MM.1S (cell line): ENCODE measurements around the gene MACROD2.

ENCODE experiments used
- DNase-seq: peaks from one replicate; pipeline ENCODE4 v3.0.0-alpha.2; 2015
- H2AFZ ChIP-seq: fragments of 300-600 bp; sonication (generic); 2 replicates; pipeline ENCODE4 v1.6.0; 2016; ENCODE audit warnings: antibody characterized with exemption, low read length
- H3F3A ChIP-seq: fragments of 300-600 bp; sonication (generic); 2 replicates; pipeline ENCODE4 v1.6.1; 2016; ENCODE audit warnings: mild to moderate bottlenecking, antibody characterized with exemption, low read length, moderate library complexity, mixed read lengths; ENCODE audit not compliant: insufficient read depth
- H3K27ac ChIP-seq: fragments of 300-600 bp; sonication (generic); 2 replicates; pipeline ENCODE4 v1.5.1; 2016; ENCODE audit warnings: mild to moderate bottlenecking, low read length
- H3K27me3 ChIP-seq: fragments of 300-600 bp; sonication (generic); replicated peaks from 2 replicates; pipeline ENCODE4 v1.6.0; 2016; ENCODE audit warnings: low read length; ENCODE audit not compliant: insufficient read depth
- H3K36me3 ChIP-seq: fragments of 300-600 bp; sonication (generic); replicated peaks from 2 replicates; pipeline ENCODE4 v1.6.1; 2016; ENCODE audit warnings: mild to moderate bottlenecking, low read length, mixed read lengths; ENCODE audit not compliant: insufficient read depth
- H3K4me1 ChIP-seq: fragments of 300-600 bp; sonication (generic); 2 replicates; pipeline ENCODE4 v1.6.1; 2016; ENCODE audit warnings: low read length, mixed read lengths
- H3K4me2 ChIP-seq: fragments of 300-600 bp; sonication (generic); 2 replicates; pipeline ENCODE4 v1.6.0; 2016; ENCODE audit warnings: low read depth, low read length
- H3K4me3 ChIP-seq: fragments of 300-600 bp; sonication (generic); 2 replicates; pipeline ENCODE4 v1.5.1; 2016; ENCODE audit warnings: low read length, mixed read lengths
- H3K79me2 ChIP-seq: fragments of 300-600 bp; sonication (generic); 2 replicates; pipeline ENCODE4 v1.6.1; 2016; ENCODE audit warnings: mixed run types, low read length, mixed read lengths
- H3K9ac ChIP-seq: fragments of 300-600 bp; sonication (generic); 2 replicates; pipeline ENCODE4 v1.6.1; 2016; ENCODE audit warnings: low read length, mixed read lengths
- H3K9me2 ChIP-seq: fragments of 300-600 bp; sonication (generic); replicated peaks from 2 replicates; pipeline ENCODE4 v1.6.1; 2016; ENCODE audit warnings: mild to moderate bottlenecking, low read length, mixed read lengths; ENCODE audit not compliant: insufficient read depth
- H3K9me3 ChIP-seq: fragments of 300-600 bp; sonication (generic); replicated peaks from 2 replicates; pipeline ENCODE4 v1.6.1; 2016; ENCODE audit warnings: mild to moderate bottlenecking, low read length, mixed read lengths; ENCODE audit not compliant: insufficient read depth
- H4K20me1 ChIP-seq: fragments of 300-600 bp; sonication (generic); 2 replicates; pipeline ENCODE4 v1.6.1; 2016; ENCODE audit warnings: mild to moderate bottlenecking, low read length, moderate library complexity, mixed read lengths; ENCODE audit not compliant: insufficient read depth
- EZH2 ChIP-seq: fragments of 300-600 bp; sonication (generic); optimal IDR thresholded peaks from 2 replicates; pipeline ENCODE3; 2017; ENCODE audit warnings: low read depth, mild to moderate bottlenecking, antibody characterized with exemption, low read length, mixed read lengths
- EZH2phosphoT487 ChIP-seq: fragments of 300-600 bp; sonication (generic); IDR thresholded peaks from 2 replicates; pipeline ENCODE4 v1.6.1; 2018; ENCODE audit warnings: antibody characterized with exemption, low read length
- TF ChIP-seq, protein P1 (sequence below): fragments of 300-600 bp; sonication (generic); IDR thresholded peaks from 2 replicates; pipeline ENCODE4 v1.5.1; 2016; ENCODE audit warnings: antibody characterized with exemption, low read length, mixed read lengths

MACROD2 gene

GRCh38 chr20:14853079-14853478, 857.8 kb downstream of the MACROD2 start:
- Histone ChIP-seq H3K27ac (peak overlapping the region; percentile 17; the same call in 1 of the 2 replicates), H3K27me3 (no peaks in the 10 kb centered on the region), H3K4me2 (no peak overlapping the region), H3F3A (no peaks in the 10 kb centered on the region), H3K36me3 (no peaks in the 10 kb centered on the region), H4K20me1 (no peaks in the 10 kb centered on the region), H3K9me3 (no peaks in the 10 kb centered on the region), H3K79me2 (no peaks in the 10 kb centered on the region), H3K9ac (no peak overlapping the region), H3K9me2 (no peaks in the 10 kb centered on the region), H3K4me1 (no peaks in the 10 kb centered on the region), H3K4me3 (no peak overlapping the region), H2AFZ (no peak overlapping the region)
- DNase-seq: peak; percentile 45
- TF ChIP-seq EZH2phosphoT487: no peak
- TF ChIP-seq EZH2: no peak
- TF ChIP-seq, protein P1, sequence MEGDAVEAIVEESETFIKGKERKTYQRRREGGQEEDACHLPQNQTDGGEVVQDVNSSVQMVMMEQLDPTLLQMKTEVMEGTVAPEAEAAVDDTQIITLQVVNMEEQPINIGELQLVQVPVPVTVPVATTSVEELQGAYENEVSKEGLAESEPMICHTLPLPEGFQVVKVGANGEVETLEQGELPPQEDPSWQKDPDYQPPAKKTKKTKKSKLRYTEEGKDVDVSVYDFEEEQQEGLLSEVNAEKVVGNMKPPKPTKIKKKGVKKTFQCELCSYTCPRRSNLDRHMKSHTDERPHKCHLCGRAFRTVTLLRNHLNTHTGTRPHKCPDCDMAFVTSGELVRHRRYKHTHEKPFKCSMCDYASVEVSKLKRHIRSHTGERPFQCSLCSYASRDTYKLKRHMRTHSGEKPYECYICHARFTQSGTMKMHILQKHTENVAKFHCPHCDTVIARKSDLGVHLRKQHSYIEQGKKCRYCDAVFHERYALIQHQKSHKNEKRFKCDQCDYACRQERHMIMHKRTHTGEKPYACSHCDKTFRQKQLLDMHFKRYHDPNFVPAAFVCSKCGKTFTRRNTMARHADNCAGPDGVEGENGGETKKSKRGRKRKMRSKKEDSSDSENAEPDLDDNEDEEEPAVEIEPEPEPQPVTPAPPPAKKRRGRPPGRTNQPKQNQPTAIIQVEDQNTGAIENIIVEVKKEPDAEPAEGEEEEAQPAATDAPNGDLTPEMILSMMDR: no peak

DNA sequence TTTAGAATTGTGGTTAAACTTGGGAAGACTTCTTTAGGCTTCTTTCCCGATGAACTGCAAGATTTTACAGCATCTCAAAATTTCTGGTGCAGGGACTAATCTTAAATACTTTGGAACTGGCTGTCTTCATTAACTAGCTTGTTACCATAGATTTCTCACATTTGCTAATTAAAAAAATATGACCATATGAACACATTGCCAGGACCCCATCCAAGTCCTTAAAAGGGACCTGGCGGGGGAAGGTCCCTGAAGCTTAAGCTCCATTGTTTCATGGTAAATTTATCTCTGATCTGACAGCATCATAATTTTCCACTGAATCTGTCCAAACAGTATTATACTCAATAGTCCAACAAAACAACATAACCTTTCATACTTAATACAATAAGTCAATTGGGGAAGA, 859.9 kb downstream of the MACROD2 start:
- H3K27ac ChIP-seq: no peak overlapping the region
- H3K9me2 ChIP-seq: no peaks in the 10 kb centered on the region
- H3K27me3 ChIP-seq: no peaks in the 10 kb centered on the region
- H4K20me1 ChIP-seq: no peaks in the 10 kb centered on the region
- H3K4me2 ChIP-seq: no peak overlapping the region
- H3F3A ChIP-seq: no peaks in the 10 kb centered on the region
- no peak for DNase-seq
- H3K4me1 ChIP-seq: no peaks in the 10 kb centered on the region
- no peak for TF ChIP-seq EZH2
- TF ChIP-seq EZH2phosphoT487: no peak
- TF ChIP-seq, protein P1: no peak
- no peak overlapping the region for H3K9ac ChIP-seq
- no peaks in the 10 kb centered on the region for H3K36me3 ChIP-seq
- H3K9me3 ChIP-seq: no peaks in the 10 kb centered on the region
- H3K79me2 ChIP-seq: no peaks in the 10 kb centered on the region
- no peak overlapping the region for H2AFZ ChIP-seq
- H3K4me3 ChIP-seq: no peak overlapping the region

- Histone ChIP-seq H3K4me1 (no peaks in the 10 kb centered on the region), H3K9ac (no peak overlapping the region), H3K9me2 (no peaks in the 10 kb centered on the region), H3K36me3 (no peaks in the 10 kb centered on the region), H3K27me3 (no peaks in the 10 kb centered on the region), H3F3A (no peaks in the 10 kb centered on the region), H4K20me1 (no peaks in the 10 kb centered on the region), H2AFZ (no peak overlapping the region), H3K27ac (no peak overlapping the region), H3K79me2 (no peaks in the 10 kb centered on the region), H3K4me2 (no peak overlapping the region), H3K9me3 (no peaks in the 10 kb centered on the region), H3K4me3 (no peak overlapping the region)
- DNase-seq: no peak
- TF ChIP-seq EZH2phosphoT487: no peak
- TF ChIP-seq, protein P1: no peak
- TF ChIP-seq EZH2: no peak
Observed at GRCh38 chr20:14859627-14860026, 864.3 kb downstream of the MACROD2 start.
